Thyroid gland (tissue), 4 donors: ENCODE data around the gene REXO1.

Source experiments
- POLR2A ChIP-seq, 2 donors: fragments of 450-650 bp; IDR thresholded peaks; one replicate each; pipeline ENCODE4 v1.6.1; 2017; ENCODE audit warnings: antibody characterized with exemption in 2 of 2, mild to moderate bottlenecking in 2 of 2, moderate library complexity in 1 of 2
- TF ChIP-seq, protein P1 (sequence below), 6 experiments: fragments of 200-600 bp in 3 of 6; fragments of 450-650 bp in 3 of 6; sonication (generic) in 3 of 6; IDR thresholded peaks; one replicate each; pipeline ENCODE4 v1.5.1; 2016 to 2019; ENCODE audit warnings: antibody characterized with exemption in 6 of 6, mild to moderate bottlenecking in 2 of 6, inconsistent platforms in 1 of 6, moderate library complexity in 1 of 6

DNA sequence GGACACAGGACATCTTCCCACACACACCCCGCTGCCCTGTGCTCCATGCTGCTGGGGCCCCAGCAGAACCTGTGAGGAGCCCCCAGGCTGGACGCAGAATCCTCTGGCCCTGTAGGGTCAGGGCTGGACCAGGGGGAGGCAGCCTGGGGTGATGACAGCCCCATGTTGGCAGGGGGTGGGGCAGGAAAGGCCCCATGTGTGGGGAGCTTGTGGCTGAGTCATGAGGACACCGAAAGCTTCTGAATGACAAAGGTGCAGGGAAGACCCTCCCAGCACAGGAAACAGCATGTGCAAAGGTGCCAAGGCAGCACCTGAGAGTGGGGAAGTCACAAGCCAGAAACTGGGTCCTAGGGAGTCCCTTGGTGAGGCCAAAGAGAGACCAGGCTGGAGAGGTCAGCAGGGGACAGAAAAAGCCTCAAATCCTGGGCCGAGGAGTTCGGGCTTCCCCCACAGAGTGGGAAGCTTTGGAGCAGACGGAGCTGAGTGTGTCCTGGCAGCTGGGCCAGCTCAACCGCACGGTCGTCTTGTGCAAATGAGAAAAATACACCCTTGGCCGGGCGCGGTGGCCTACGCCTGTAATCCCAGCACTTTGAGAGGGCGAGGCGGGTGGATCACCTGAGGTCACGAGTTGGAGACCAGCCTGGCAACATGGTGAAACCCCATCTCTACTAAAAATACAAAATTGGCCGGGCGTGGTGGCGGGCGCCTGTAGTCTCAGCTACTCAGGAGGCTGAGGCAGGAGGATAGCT lies 53.7 kb downstream of the REXO1 start:
- TF ChIP-seq, protein P1, sequence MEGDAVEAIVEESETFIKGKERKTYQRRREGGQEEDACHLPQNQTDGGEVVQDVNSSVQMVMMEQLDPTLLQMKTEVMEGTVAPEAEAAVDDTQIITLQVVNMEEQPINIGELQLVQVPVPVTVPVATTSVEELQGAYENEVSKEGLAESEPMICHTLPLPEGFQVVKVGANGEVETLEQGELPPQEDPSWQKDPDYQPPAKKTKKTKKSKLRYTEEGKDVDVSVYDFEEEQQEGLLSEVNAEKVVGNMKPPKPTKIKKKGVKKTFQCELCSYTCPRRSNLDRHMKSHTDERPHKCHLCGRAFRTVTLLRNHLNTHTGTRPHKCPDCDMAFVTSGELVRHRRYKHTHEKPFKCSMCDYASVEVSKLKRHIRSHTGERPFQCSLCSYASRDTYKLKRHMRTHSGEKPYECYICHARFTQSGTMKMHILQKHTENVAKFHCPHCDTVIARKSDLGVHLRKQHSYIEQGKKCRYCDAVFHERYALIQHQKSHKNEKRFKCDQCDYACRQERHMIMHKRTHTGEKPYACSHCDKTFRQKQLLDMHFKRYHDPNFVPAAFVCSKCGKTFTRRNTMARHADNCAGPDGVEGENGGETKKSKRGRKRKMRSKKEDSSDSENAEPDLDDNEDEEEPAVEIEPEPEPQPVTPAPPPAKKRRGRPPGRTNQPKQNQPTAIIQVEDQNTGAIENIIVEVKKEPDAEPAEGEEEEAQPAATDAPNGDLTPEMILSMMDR (IDR thresholded peaks at IDR 0.05): no peak
- TF ChIP-seq POLR2A (IDR thresholded peaks at IDR 0.05): no peak
